Smooth muscle cell (in vitro differentiated cells): Measurements from ENCODE around the gene SPART. TPM values are rescaled to one million over a fixed set of nuclear protein-coding genes. Genes with fewer than 3 reads are reported as not detected.
"Not testable (repeated sequence)": the region's sequence is repeated elsewhere in the genome, so short reads cannot be mapped to it uniquely, and the experiment has no call there.

Experiments used
- DNase-seq: peaks from one replicate; lab custom pipeline; 2025; ENCODE audit not compliant: unreplicated experiment; lab: John Stamatoyannopoulos, UW
- H2AFZ ChIP-seq: fragments of 200-600 bp; sonication (generic); 2 replicates; pipeline ENCODE4 v1.6.0; 2016; ENCODE audit warnings: antibody characterized with exemption, low read depth, mild to moderate bottlenecking
- H3F3A ChIP-seq: fragments of 200-600 bp; sonication (generic); 2 replicates; pipeline ENCODE4 v1.6.0; 2017; ENCODE audit warnings: antibody characterized with exemption, low read depth
- H3K27ac ChIP-seq: fragments of 200-600 bp; sonication (generic); 2 replicates; pipeline ENCODE4 v1.5.1; 2016; ENCODE audit warnings: low read depth, mild to moderate bottlenecking
- H3K27me3 ChIP-seq: fragments of 200-600 bp; sonication (generic); 2 replicates; pipeline ENCODE4 v1.6.1; 2016; ENCODE audit warnings: low read depth, mild to moderate bottlenecking
- H3K36me3 ChIP-seq: fragments of 200-600 bp; sonication (generic); 2 replicates; pipeline ENCODE4 v1.5.1; 2016; ENCODE audit warnings: low read depth
- H3K4me1 ChIP-seq: fragments of 200-600 bp; sonication (generic); 2 replicates; pipeline ENCODE4 v1.5.1; 2016; ENCODE audit warnings: low read depth
- H3K4me2 ChIP-seq: fragments of 200-600 bp; sonication (generic); 2 replicates; pipeline ENCODE4 v1.6.0; 2016; ENCODE audit warnings: mild to moderate bottlenecking
- H3K4me3 ChIP-seq: fragments of 200-600 bp; sonication (generic); 2 replicates; pipeline ENCODE4 v1.5.1; 2016; ENCODE audit warnings: mild to moderate bottlenecking
- H3K79me2 ChIP-seq: fragments of 200-600 bp; sonication (generic); 2 replicates; pipeline ENCODE4 v1.6.0; 2016; ENCODE audit warnings: low read depth, mild to moderate bottlenecking
- H3K9ac ChIP-seq: fragments of 200-600 bp; sonication (generic); 2 replicates; pipeline ENCODE4 v1.6.0; 2016; ENCODE audit warnings: low read depth
- H3K9me3 ChIP-seq: fragments of 200-600 bp; sonication (generic); replicated peaks from 2 replicates; pipeline ENCODE4 v1.5.1; 2016; ENCODE audit warnings: low read depth
- H4K20me1 ChIP-seq: fragments of 200-600 bp; sonication (generic); 2 replicates; pipeline ENCODE4 v1.6.0; 2016; ENCODE audit warnings: low read depth
- WGBS: methylation state at CpG from one replicate; pipeline ENCODE4 v1.1.7; 2016; ENCODE audit warnings: low lambda C conversion rate; 5-methylcytosine and 5-hydroxymethylcytosine counted together
- polyA plus RNA-seq: library from polyadenylated mRNA; unstranded; fragments of >200 nt; fragmentation: Nextera tagmentation; extraction: Ambion mirVana; gene quantifications from 2 replicates; pipeline ENCODE4 v1.2.1, GENCODE V29; 2016
- total RNA-seq: library from RNA; depleted of rRNA; stranded (reverse); fragments of >200 nt; gene quantifications from 2 replicates; pipeline ENCODE4 v1.2.3, GENCODE V29; 2014
- TF ChIP-seq, protein P1 (sequence below): fragments of 200-600 bp; sonication (generic); IDR thresholded peaks from 2 replicates; pipeline ENCODE4 v1.5.1; 2017; ENCODE audit warnings: borderline replicate concordance, mild to moderate bottlenecking, antibody characterized with exemption; ENCODE audit not compliant: insufficient read depth, poor library complexity, severe bottlenecking

Gene SPART
- total and polyA plus RNA-seq, 2 experiments from 2014 or later, result 44.0 to 45.1 TPM

DNA sequence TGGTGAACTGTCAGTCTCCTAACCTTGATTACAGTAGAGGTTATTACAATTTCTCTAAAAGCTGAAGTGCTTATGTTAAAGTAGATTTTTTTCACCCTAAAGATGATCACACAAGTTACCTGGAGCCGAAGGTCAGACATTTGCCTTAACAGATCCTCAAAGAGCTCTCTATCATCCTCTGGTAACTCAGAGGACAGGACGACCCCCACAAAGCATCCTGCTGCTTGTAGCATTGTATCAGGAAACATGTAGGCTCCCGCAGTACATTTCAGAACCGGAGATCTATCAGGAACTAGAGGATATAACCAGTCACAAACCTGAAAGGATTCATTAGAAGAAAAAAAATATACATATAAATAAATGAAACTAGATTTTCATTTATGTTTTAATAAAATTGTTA lies 14.9 kb downstream of the SPART start:
- Histone ChIP-seq H3K4me3 (no peak overlapping the region), H3K27me3 (no peaks in the 10 kb centered on the region), H2AFZ (no peak overlapping the region), H3K4me1 (no peaks in the 10 kb centered on the region), H3K4me2 (no peak overlapping the region), H3K9me3 (no peaks in the 10 kb centered on the region), H3K27ac (no peak overlapping the region), H4K20me1 (peaks cover 84% of the 10 kb centered on the region), H3F3A (no peaks in the 10 kb centered on the region), H3K9ac (no peak overlapping the region), H3K36me3 (peaks cover 11% of the 10 kb centered on the region), H3K79me2 (peaks cover 63% of the 10 kb centered on the region)
- 97% methylated on average over 4 of the region's 4 CpGs for WGBS
- no peak for DNase-seq
- TF ChIP-seq, protein P1, sequence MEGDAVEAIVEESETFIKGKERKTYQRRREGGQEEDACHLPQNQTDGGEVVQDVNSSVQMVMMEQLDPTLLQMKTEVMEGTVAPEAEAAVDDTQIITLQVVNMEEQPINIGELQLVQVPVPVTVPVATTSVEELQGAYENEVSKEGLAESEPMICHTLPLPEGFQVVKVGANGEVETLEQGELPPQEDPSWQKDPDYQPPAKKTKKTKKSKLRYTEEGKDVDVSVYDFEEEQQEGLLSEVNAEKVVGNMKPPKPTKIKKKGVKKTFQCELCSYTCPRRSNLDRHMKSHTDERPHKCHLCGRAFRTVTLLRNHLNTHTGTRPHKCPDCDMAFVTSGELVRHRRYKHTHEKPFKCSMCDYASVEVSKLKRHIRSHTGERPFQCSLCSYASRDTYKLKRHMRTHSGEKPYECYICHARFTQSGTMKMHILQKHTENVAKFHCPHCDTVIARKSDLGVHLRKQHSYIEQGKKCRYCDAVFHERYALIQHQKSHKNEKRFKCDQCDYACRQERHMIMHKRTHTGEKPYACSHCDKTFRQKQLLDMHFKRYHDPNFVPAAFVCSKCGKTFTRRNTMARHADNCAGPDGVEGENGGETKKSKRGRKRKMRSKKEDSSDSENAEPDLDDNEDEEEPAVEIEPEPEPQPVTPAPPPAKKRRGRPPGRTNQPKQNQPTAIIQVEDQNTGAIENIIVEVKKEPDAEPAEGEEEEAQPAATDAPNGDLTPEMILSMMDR, result no peak

DNA sequence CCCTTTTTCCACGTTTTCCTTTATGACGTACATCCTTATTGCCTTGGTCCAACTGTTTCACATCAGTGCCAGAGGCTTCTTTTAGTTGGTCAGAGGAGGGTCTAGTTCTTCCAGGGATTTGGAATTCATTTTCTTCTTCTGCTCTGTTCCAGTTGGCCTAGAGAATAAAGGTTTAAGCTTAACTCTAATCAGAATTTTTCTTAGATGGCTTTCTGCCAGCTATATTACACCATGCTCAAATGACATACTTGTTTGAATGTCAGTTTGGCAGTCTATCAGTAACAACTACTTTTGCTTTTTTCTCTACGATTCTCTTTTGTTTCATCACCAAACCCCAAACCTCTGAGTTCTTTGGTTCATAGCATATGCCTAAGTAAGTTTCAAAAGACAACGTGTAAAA lies 16.8 kb downstream of the SPART start:
- Histone ChIP-seq H3K79me2 (peaks cover 44% of the 10 kb centered on the region), H3K36me3 (peaks cover 16% of the 10 kb centered on the region), H3K4me2 (no peak overlapping the region), H4K20me1 (peaks cover 65% of the 10 kb centered on the region), H3K4me1 (peaks cover 3% of the 10 kb centered on the region), H3K27me3 (no peaks in the 10 kb centered on the region), H3K4me3 (no peak overlapping the region), H2AFZ (no peak overlapping the region), H3F3A (no peaks in the 10 kb centered on the region), H3K27ac (no peak overlapping the region), H3K9ac (no peak overlapping the region), H3K9me3 (no peaks in the 10 kb centered on the region)
- no peak for DNase-seq
- TF ChIP-seq, protein P1, result no peak
- WGBS, result 98% methylated on average over 4 of the region's 4 CpGs

DNA sequence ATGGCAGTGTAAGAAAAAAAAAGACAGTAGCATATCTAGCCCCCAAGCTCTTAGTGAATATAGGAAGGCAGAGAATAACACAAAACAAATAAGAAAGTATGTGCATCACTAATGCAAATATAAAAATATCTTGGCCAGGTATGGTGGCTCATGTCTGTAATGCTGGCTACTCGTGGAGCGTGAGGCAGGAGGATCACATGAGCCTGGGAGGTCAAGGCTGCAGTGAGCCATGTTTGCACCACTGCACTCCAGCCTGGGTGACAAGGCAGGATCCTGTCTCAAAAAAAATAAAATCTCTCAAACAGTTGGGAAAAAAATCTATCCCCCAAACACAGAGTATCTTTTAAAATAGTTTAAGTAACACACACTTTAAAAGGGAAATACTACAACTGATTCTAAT lies 17.4 kb downstream of the SPART start:
- no peaks in the 10 kb centered on the region for H3K27me3 ChIP-seq
- peaks cover 16% of the 10 kb centered on the region for H3K36me3 ChIP-seq
- peaks cover 3% of the 10 kb centered on the region for H3K4me1 ChIP-seq
- H2AFZ ChIP-seq, result no peak overlapping the region
- no peaks in the 10 kb centered on the region for H3F3A ChIP-seq
- H3K9me3 ChIP-seq, result no peaks in the 10 kb centered on the region
- H4K20me1 ChIP-seq, result peaks cover 60% of the 10 kb centered on the region
- no peak for DNase-seq
- H3K4me3 ChIP-seq, result no peak overlapping the region
- WGBS, result 86% methylated on average over 2 of the region's 2 CpGs
- TF ChIP-seq, protein P1, result no peak
- H3K79me2 ChIP-seq, result peaks cover 39% of the 10 kb centered on the region
- no peak overlapping the region for H3K9ac ChIP-seq
- H3K27ac ChIP-seq, result no peak overlapping the region
- no peak overlapping the region for H3K4me2 ChIP-seq

DNA sequence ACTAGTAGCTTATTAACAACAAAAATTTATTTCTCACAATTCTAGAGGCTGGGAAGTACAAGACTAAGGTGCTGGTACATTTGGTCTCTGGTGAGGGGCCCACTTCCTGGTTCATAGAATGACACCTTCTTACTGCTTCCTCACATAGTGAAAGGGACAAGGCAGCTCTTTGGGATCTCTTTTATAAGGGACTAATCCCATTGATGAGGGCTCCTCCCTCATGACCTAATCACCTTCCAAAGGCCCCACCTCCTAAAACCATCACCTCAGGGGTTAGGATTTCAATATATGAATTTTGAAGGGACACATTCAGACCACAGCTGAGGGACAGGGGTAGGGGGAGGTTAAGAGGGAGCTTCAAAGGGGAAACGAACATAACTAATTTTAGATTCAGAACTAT lies 20.3 kb downstream of the SPART start:
- Histone ChIP-seq H4K20me1 (peaks cover 31% of the 10 kb centered on the region), H3K4me2 (no peak overlapping the region), H3K36me3 (peaks cover 16% of the 10 kb centered on the region), H3K9ac (no peak overlapping the region), H3K4me1 (peaks cover 3% of the 10 kb centered on the region), H3K4me3 (no peak overlapping the region), H3K27me3 (no peaks in the 10 kb centered on the region), H3K27ac (no peak overlapping the region), H3F3A (no peaks in the 10 kb centered on the region), H2AFZ (no peak overlapping the region), H3K79me2 (peaks cover 10% of the 10 kb centered on the region), H3K9me3 (no peaks in the 10 kb centered on the region)
- DNase-seq, result no peak
- TF ChIP-seq, protein P1, result no peak
- 86% methylated on average over 1 of the region's 1 CpG for WGBS

DNA sequence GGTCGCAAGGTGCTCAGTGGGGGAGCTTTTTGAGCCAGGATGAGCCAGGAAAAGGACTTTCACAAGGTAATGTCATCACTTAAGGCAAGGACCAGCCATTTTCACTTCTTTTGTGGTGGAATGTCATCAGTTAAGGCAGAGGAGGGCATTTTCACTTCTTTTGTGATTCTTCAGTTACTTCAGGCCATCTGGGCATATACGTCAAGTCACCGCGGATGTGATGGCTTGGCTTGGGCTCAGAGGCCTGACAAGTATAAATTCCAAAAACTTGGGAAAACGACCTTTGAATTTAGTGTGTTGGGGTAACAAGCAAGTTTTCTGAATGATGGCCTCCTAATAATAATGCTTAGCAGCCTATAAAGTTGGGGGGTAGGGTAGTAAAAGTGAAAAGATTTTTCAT lies 21.3 kb downstream of the SPART start:
- not testable (repeated sequence) for H3K9ac ChIP-seq, H3F3A ChIP-seq, H2AFZ ChIP-seq, H3K4me2 ChIP-seq, H3K9me3 ChIP-seq, H3K4me1 ChIP-seq, DNase-seq, H3K27me3 ChIP-seq, H3K79me2 ChIP-seq, H3K4me3 ChIP-seq
- 43% methylated on average over 5 of the region's 5 CpGs for WGBS
- Histone ChIP-seq H3K27ac (peak overlapping the region; percentile 75), H4K20me1 (peaks cover 21% of the 10 kb centered on the region), H3K36me3 (peaks cover 14% of the 10 kb centered on the region)
